GM12892 (cell line): ENCODE results near the gene RCOR1.

Source experiments
- POLR2A ChIP-seq: IDR thresholded peaks from 2 replicates; pipeline ENCODE4 v1.6.1; 2011; ENCODE audit warnings: low read depth, low read length, control low read depth
- POLR2AphosphoS5 ChIP-seq: IDR thresholded peaks from 2 replicates; pipeline ENCODE4 v1.6.1; 2011; ENCODE audit warnings: low read depth, low read length, control low read depth
- TAF1 ChIP-seq: IDR thresholded peaks from 2 replicates; pipeline ENCODE4 v1.6.1; 2011; ENCODE audit warnings: low read depth, mild to moderate bottlenecking, control low read depth, low read length, borderline replicate concordance

DNA sequence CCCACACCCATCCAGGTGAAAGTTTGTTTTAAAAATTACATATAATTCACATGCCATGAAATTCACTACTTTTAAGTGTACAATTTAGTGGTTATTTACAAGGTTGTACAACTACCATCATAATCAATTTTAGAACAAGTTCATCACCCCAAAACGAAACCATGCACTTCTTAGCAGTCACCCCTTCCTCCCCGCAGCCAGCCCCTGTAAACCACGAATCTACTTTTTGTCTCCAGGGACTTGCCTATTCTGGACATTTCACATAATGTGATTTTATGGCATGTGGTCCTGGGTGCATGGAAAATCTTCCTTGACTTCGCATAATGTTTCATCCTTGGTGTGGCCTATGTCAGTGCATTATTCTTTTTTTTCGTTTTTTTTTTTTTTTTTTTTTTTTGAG, 165.6 kb downstream of the RCOR1 start:
- TF ChIP-seq POLR2A (no peak), TAF1 (no peak), POLR2AphosphoS5 (no peak)
